Thymus (tissue), 14 donors: ENCODE measurements around the gene TBC1D3I. TPM values are rescaled to one million over a fixed set of nuclear protein-coding genes. Genes with fewer than 3 reads are reported as not detected.
"Not testable (repeated sequence)": the region's sequence is repeated elsewhere in the genome, so short reads cannot be mapped to it uniquely, and the experiment has no call there.

Experiments used
- DNase-seq, 9 donors: peaks; one replicate each; pipeline ENCODE4 v3.0.0-alpha.2; 2013; ENCODE audit warnings: low spot score in 9 of 9, low read depth in 6 of 9, missing footprints in 1 of 9
- H3K27ac ChIP-seq, 2 donors: one replicate each; pipeline ENCODE4 v1.5.1; 2013; ENCODE audit warnings: control low read depth in 1 of 2, low read depth in 1 of 2, low read length in 1 of 2, mild to moderate bottlenecking in 1 of 2, moderate library complexity in 1 of 2
- H3K27me3 ChIP-seq, 2 donors: one replicate each; pipeline ENCODE4 v1.5.1; 2013; ENCODE audit warnings: low read length in 1 of 2; ENCODE audit not compliant: control insufficient read depth in 2 of 2, insufficient read depth in 1 of 2
- H3K36me3 ChIP-seq, 2 donors: one replicate each; pipeline ENCODE4 v1.5.1; 2013; ENCODE audit warnings: low read length in 1 of 2, mild to moderate bottlenecking in 1 of 2, moderate library complexity in 1 of 2; ENCODE audit not compliant: control insufficient read depth in 2 of 2, insufficient read depth in 2 of 2
- H3K4me1 ChIP-seq, 2 donors: one replicate each; pipeline ENCODE4 v1.5.1; 2013; ENCODE audit warnings: low read length in 2 of 2; ENCODE audit not compliant: control insufficient read depth in 2 of 2, insufficient read depth in 2 of 2
- H3K4me3 ChIP-seq, 2 donors: one replicate each; pipeline ENCODE4 v1.5.1; 2013; ENCODE audit warnings: low read length in 2 of 2, control low read depth in 1 of 2, mild to moderate bottlenecking in 1 of 2
- H3K9me3 ChIP-seq, 2 donors: one replicate each; pipeline ENCODE4 v1.5.1; 2013; ENCODE audit warnings: low read length in 1 of 2, mild to moderate bottlenecking in 1 of 2; ENCODE audit not compliant: control insufficient read depth in 2 of 2, insufficient read depth in 1 of 2
- WGBS: extraction: QIAGEN DNeasy Blood & Tissue Kit; methylation state at CpG from one replicate; pipeline ENCODE4 v1.1.7; 2013; 5-methylcytosine and 5-hydroxymethylcytosine counted together
- long read RNA-seq, 10 donors: transcript quantifications; one replicate each; lab custom pipeline, GENCODE V29; 2026
- polyA plus RNA-seq: library from polyadenylated mRNA; stranded (reverse); fragments of 200-250 nt; gene quantifications from one replicate; pipeline ENCODE4 v1.2.3, GENCODE V29; 2013
- total RNA-seq: library from RNA; stranded (reverse); fragments of 120-200 nt; gene quantifications from one replicate; pipeline ENCODE4 v1.2.4, GENCODE V29; 2013
- donor health status: healthy.

The TBC1D3I gene
- total RNA-seq = not detected
- polyA plus RNA-seq = 0.87 TPM
- long read RNA-seq, donor 1 = 0 reads
- long read RNA-seq, donor 2 = 0 reads
- long read RNA-seq, donor 3 = 0 reads
- long read RNA-seq, donor 4 = 0 reads
- long read RNA-seq, donor 5 = 0 reads
- long read RNA-seq, donor 6 = 0 reads
- long read RNA-seq, donor 7 = 0 reads
- long read RNA-seq, donor 8 = 0 reads
- long read RNA-seq, donor 9 = 0 reads
- long read RNA-seq, donor 10 = 0 reads

DNA sequence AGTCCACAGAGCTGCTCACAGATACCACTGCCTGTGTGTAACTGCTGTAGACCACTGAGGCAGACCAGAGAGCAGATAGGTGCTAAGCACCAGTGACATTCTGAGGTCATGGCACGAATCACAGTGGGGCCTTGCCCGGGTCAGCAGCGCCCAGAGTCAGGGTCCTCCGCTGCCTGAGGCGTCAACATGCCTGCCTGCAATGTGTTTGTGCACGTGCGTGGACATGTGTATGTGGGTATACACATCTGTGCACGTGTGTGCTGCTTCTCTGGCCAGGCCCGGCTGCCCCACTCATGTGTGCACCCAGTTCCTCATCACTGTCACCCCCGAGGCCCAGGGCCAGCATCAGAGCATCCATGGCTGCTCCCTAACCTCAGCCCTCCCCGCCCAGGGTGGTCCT, at the start of gene TBC1D3I:
Gene TBC1D3I, minus strand, starts transcription at position 101 of the 400 bp plus-strand sequence. CDS start 1,585 bp downstream, outside the sequence.
- H3K4me1 ChIP-seq, H3K4me3 ChIP-seq, H3K27me3 ChIP-seq, H3K9me3 ChIP-seq, H3K27ac ChIP-seq, H3K36me3 ChIP-seq, DNase-seq: not testable (repeated sequence)
- WGBS = no CpG with 5 or more reads among the region's 11 CpGs

DNA sequence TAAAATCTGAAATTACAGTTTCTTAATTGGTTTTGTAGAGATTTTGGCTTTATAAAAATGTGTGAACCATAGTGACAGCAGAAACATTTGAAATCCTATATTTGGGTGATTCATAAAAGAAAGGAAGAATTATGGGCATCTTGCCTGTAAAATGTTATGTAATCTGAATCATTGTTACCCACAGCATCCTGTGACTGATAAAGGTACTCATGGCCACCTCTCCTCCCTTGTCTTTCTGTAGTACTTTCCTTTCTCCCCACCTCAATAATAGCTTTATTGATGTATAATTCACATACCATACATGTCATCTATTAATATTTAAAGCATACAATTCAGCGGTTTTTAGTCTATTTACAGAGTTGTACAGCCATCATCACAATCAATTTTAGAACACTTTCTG, 30.8 kb upstream of the TBC1D3I start:
- not testable (repeated sequence) for H3K4me3 ChIP-seq, H3K9me3 ChIP-seq, H3K36me3 ChIP-seq, DNase-seq, H3K27ac ChIP-seq, H3K4me1 ChIP-seq, H3K27me3 ChIP-seq
- no CpG with 5 or more reads among the region's 1 CpG for WGBS

- H3K9me3 ChIP-seq, H3K4me3 ChIP-seq, DNase-seq, H3K36me3 ChIP-seq, H3K4me1 ChIP-seq, H3K27ac ChIP-seq, H3K27me3 ChIP-seq: not testable (repeated sequence)
- WGBS = 71% methylated on average over 1 of the region's 2 CpGs
These were observed 25.7 kb upstream of the TBC1D3I start for GRCh38 chr17:36289965-36290612.

DNA sequence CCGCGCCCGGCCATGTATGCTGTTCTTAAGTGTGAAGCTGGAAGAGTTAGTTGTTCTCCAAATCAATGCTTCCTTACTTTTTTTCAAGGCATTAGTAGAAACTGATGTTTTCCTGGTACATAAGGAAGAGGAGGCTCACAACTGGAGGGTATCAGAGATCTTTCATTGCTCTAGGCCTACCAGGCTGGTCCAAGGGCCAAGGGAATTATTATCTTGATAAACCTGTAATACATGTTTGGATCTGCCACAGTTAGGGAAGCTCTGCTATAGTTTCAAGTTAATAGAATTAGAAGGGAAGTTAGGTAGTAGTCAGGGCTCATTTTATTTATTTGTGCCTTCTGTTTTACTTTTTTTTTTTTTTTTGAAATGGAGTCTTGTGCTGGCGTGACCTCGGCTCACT, 19.8 kb upstream of the TBC1D3I start:
- WGBS = 100% methylated on average over 5 of the region's 5 CpGs
- H3K36me3 ChIP-seq, H3K9me3 ChIP-seq, H3K4me1 ChIP-seq, H3K27me3 ChIP-seq, DNase-seq, H3K4me3 ChIP-seq, H3K27ac ChIP-seq: not testable (repeated sequence)

- not testable (repeated sequence) for H3K9me3 ChIP-seq, H3K4me1 ChIP-seq, H3K36me3 ChIP-seq, DNase-seq, H3K27me3 ChIP-seq, H3K4me3 ChIP-seq, H3K27ac ChIP-seq
- WGBS = no CpG with 5 or more reads among the region's 1 CpG
These were observed 18.9 kb upstream of the TBC1D3I start for GRCh38 chr17:36283256-36283655.

DNA sequence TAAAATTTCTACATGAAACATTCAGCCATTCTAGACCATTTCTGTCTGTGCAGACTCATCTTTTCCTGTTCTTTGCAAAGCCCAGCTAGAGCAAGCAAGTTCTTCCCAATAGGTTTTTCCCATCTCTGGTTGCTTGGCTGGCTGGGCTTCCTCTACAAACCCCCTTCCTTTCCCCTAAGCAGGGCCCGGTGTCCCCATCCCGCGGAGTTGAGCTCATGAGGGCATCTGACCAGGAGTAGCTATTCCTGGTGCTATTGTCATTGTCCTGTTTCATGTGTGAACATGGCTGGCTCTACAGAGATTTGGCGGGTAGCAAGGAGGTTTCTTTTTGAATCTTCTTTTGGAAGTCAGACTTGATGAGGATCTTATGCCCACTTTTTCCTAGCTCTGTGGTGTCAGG, 22.3 kb downstream of the TBC1D3I start:
- DNase-seq, H3K36me3 ChIP-seq, H3K9me3 ChIP-seq, H3K4me3 ChIP-seq, H3K4me1 ChIP-seq, H3K27ac ChIP-seq, H3K27me3 ChIP-seq: not testable (repeated sequence)
- 87% methylated on average over 3 of the region's 4 CpGs for WGBS

DNA sequence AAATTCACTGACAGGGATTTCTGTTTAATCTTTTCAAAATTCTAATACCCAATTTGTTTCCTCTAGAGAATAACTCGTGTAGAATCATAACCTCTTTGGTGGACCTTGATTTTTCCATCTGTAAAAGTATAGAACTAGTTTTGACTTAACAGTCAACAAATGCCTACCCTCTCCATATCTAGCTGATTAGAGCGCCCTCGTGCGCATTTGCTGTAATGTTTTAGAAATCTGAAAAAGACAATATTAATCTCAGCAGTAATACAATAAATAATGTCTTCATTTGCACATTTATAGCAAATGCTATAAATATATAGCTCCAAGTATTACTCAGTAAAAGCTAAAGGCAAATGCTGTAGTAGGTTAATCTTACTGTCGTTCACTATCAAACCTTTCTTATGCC, 34.7 kb downstream of the TBC1D3I start:
- not testable (repeated sequence) for H3K27ac ChIP-seq, DNase-seq, H3K27me3 ChIP-seq, H3K9me3 ChIP-seq, H3K4me3 ChIP-seq, H3K36me3 ChIP-seq, H3K4me1 ChIP-seq
- 44% methylated on average over 4 of the region's 5 CpGs for WGBS

GRCh38 chr17:36222967-36223366, 41.4 kb downstream of the TBC1D3I start:
- DNase-seq, H3K36me3 ChIP-seq, H3K4me3 ChIP-seq, H3K4me1 ChIP-seq, H3K27me3 ChIP-seq, H3K9me3 ChIP-seq, H3K27ac ChIP-seq: not testable (repeated sequence)
- WGBS = 96% methylated on average over 12 of the region's 12 CpGs

DNA sequence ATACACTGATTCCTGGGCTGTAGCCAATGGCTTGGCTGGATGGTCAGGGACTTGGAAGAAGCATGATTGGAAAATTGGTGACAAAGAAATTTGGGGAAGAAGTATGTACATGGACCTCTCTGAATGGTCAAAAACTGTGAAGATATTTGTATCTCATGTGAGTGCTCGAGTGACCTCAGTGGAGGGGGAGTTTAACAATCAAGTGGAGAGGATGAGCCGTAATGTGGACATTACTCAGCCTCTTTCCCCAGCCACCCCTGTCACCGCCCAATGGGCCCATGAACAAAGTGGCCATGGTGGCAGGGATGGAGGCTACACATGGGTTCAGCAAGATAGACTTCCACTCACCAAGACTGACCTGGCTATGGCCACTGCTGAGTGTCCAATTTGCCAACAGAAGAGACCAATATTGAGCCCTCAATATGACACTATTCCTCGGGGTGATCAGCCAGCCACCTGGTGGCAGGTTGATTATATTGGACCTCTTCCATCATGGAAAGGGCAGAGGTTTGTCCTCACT, 42.7 kb downstream of the TBC1D3I start:
- WGBS = 97% methylated on average over 4 of the region's 4 CpGs
- not testable (repeated sequence) for DNase-seq, H3K36me3 ChIP-seq

More for the DNA sequence above, 42.7 kb downstream of the TBC1D3I start:
- not testable (repeated sequence) for H3K27me3 ChIP-seq, H3K4me3 ChIP-seq, H3K27ac ChIP-seq, H3K9me3 ChIP-seq, H3K4me1 ChIP-seq
